GM12892 (cell line): ENCODE results near the gene HRH4.

ENCODE experiments used
- DNase-seq: peaks from one replicate; pipeline ENCODE4 v3.0.0; 2011; ENCODE audit not compliant: insufficient read length
- FAIRE-seq: peaks from 2 replicates; lab custom pipeline; 2011; peaks lifted over from hg19 to GRCh38; lab: Jason Lieb, UNC
- POLR2A ChIP-seq: IDR thresholded peaks from 2 replicates; pipeline ENCODE4 v1.6.1; 2011; ENCODE audit warnings: low read depth, low read length, control low read depth
- POLR2AphosphoS5 ChIP-seq: IDR thresholded peaks from 2 replicates; pipeline ENCODE4 v1.6.1; 2011; ENCODE audit warnings: low read depth, low read length, control low read depth
- TAF1 ChIP-seq: IDR thresholded peaks from 2 replicates; pipeline ENCODE4 v1.6.1; 2011; ENCODE audit warnings: low read depth, mild to moderate bottlenecking, control low read depth, low read length, borderline replicate concordance

Gene HRH4

GRCh38 chr18:24472591-24472990, 12.2 kb downstream of the HRH4 start:
- DNase-seq: no peak
- no peak for TF ChIP-seq TAF1
- TF ChIP-seq POLR2A: no peak
- no peak for TF ChIP-seq POLR2AphosphoS5
- FAIRE-seq: no peak

GRCh38 chr18:24474406-24474805, 14.0 kb downstream of the HRH4 start:
- DNase-seq (no peak), FAIRE-seq (no peak)
- TF ChIP-seq TAF1: no peak
- TF ChIP-seq POLR2AphosphoS5: no peak
- no peak for TF ChIP-seq POLR2A

- FAIRE-seq: no peak
These were observed 15.6 kb downstream of the HRH4 start for GRCh38 chr18:24475926-24476589.

GRCh38 chr18:24479371-24479770, 18.9 kb downstream of the HRH4 start:
- DNase-seq: no peak
- FAIRE-seq: no peak
- TF ChIP-seq TAF1: no peak
- no peak for TF ChIP-seq POLR2AphosphoS5
- TF ChIP-seq POLR2A: no peak

More at GRCh38 chr18:24475926-24476589, 15.6 kb downstream of the HRH4 start:
- no peak for DNase-seq
- no peak for TF ChIP-seq TAF1
- no peak for TF ChIP-seq POLR2A
- TF ChIP-seq POLR2AphosphoS5: no peak

GRCh38 chr18:24482821-24483220, 22.4 kb downstream of the HRH4 start:
- FAIRE-seq (no peak), DNase-seq (no peak)
- TF ChIP-seq TAF1 (no peak), POLR2AphosphoS5 (no peak)

- TF ChIP-seq POLR2A (no peak), TAF1 (no peak), POLR2AphosphoS5 (no peak)
- no peak for DNase-seq
- FAIRE-seq: no peak
These were observed 25.2 kb downstream of the HRH4 start for GRCh38 chr18:24485681-24486080.

- FAIRE-seq: no peak
- no peak for DNase-seq
- TF ChIP-seq POLR2A: no peak
- TF ChIP-seq TAF1: no peak
These were observed 26.2 kb downstream of the HRH4 start for GRCh38 chr18:24486684-24487083.

GRCh38 chr18:24488824-24489493, 28.5 kb downstream of the HRH4 start:
- no peak for TF ChIP-seq POLR2AphosphoS5
- TF ChIP-seq TAF1: no peak
- no peak for TF ChIP-seq POLR2A
- no peak for DNase-seq
- FAIRE-seq: peak; percentile 64

GRCh38 chr18:24490539-24490938, 30.1 kb downstream of the HRH4 start:
- TF ChIP-seq TAF1: no peak
- TF ChIP-seq POLR2A: no peak
- TF ChIP-seq POLR2AphosphoS5: no peak
- DNase-seq (no peak), FAIRE-seq (no peak)

- TF ChIP-seq POLR2AphosphoS5 (no peak), POLR2A (no peak), TAF1 (no peak)
- DNase-seq: no peak
- FAIRE-seq: no peak
These were observed 31.7 kb downstream of the HRH4 start for GRCh38 chr18:24491927-24492834.

- no peak for DNase-seq
- TF ChIP-seq TAF1 (no peak), POLR2AphosphoS5 (no peak), POLR2A (no peak)
- FAIRE-seq: no peak
These were observed 34.1 kb downstream of the HRH4 start for GRCh38 chr18:24494586-24494985.
